ENCODE results near the gene AOAH.

The AOAH gene

DNA sequence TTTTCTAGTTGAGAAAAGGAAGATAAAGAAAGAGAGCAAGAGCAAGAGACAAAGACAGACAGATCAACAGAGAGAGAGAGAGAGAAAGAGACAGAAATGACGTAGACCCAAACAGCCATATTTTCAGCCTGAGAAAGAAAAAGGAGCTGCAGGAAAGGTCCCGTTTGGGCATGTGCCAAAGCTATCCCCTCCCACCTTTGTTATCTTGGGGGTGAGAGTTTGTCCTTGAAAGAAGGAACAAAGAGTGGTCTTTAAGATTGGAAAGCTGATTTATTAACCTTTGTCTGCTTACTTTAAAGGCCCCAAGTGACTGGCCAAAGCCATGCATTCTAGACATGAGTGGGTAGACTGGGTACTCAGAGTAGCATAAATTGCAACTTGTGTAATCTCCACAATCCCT is 98.2 kb downstream of the AOAH start:
- no peak for DNase-seq

DNA sequence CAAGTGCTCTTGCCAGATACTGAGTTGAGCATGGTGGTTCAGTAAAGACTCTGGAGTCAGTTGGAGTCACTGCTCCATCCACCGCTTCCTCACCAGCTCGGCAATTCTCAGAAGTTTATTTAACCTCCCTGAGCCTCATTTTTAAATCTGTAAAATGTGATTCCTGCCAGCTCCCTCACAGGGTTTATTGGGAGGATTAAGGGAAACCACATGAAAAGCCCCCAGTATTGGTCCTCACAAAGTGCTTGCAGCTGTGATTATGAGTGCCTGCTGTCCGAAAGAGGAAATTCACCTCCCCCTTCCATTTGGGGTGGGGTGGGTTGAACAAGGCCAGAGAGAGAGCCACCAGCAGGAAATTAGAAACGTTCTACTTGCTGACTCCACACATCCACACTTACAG is 99.0 kb downstream of the AOAH start:
- no peak for DNase-seq

DNA sequence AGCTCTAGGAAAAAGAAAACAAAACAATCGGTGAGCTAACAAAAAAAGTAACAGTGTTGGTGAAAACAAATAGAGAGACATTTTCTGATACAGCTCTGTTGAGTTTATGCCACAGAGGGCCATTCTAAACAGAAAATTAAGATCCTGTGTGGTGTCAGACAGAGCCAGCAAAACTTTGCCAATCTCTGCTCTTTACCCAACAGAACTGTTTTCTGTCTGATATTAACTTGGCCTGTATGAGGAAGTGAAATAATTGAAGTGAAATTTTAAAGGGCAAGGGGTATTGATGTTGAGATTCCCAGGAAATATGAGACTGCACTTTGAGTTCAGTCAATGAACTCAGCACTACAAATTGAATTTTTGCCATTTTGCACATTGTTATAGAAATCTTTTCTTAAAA is 101.0 kb downstream of the AOAH start:
- DNase-seq: no peak

DNA sequence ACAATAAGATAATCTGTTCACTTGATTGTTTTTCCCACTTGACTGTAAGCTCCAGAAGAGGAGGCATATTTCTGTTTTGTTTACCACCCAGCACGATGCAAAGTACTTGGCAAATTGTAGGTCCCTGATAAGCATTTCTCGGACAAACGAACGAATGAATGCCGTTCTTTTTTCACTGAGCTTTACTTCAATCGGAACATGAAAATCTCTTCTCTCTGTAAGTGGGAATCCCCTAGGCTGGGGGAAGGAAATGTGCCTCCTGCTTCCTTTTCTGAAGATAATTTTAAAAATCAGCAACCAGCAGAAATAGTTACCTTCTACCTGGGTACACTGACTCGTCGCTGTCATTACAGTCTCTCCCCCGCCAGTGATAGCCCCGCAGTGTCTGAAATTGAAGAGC is 102.9 kb downstream of the AOAH start:
- DNase-seq: no peak

DNA sequence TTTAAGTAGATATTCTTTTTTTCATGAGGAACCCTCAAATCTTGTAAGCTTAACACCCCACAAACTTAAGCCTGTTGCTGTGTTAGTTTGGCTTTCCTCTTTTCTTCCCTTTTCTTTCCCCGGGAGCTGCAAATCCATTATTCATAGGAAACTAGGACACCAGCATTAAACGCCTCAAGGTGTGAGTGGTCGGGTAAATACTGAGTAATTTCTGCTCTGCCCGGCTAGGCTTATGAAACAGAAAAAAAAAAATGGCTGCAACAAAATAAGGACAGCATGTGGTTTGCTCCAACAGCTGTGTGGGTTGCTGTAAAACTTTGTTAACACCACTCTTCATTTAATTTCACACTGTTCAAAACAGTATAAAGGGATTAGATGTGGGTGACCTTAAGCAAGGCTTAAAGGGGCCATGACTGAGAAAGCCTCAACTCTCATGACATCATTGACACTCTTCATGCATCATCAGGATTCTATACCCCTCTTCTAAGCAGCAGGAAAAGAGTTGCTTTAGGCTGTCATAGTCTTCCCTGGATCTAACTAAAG is 104.1 kb downstream of the AOAH start:
- DNase-seq: peak; percentile 36

DNA sequence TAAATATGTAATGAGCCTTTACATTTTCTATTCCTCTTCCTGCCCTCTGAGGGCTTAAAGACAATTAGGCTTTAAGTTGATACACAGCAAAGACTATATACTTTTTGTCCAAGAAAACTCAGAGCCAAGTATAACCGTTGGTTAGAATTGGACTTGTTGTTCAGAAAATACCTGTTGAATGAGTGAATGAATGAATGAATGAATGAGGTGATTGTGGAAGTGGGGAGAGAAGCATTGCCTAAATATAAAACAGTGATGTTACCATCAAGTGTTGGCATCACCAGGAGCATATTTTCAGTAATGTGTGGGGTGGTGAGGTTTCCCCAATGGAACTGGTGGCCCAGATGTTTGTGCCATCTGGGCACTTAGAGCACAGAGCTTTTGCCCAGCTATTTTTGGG is 106.9 kb downstream of the AOAH start:
- no peak for DNase-seq

DNA sequence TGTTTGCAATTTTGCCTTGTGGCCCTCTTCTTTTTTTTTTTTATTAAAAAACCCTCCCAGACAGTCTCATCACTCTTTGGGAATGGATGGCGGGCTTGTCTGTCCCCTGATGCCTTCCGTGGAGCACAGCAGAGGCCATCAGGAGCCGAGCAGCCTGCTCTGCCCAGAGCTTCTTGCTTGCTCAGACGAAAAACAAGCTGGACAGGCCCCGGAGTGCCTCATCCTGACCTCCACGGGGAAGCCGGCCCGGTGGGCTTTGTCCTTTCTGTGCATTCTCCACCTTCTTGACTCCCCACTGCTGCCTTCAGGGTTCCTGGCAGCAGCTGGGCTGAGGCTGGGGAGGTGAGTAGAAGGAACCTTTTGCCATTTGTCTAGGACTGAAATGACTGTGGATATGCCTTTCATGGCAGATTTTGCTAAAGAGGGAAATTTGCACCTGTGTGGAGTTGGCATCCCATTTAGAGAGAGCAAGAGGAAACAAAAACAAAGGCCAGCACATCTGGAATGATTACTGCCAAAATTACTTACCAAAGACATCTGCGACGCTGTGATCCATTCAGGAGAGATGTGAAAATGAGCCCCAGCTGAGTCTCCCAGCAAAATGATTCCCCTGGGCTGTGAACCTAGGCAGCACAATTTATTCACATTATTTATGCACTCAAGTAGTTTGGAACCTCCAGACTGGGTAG is 108.3 kb downstream of the AOAH start:
- DNase-seq: no peak

DNA sequence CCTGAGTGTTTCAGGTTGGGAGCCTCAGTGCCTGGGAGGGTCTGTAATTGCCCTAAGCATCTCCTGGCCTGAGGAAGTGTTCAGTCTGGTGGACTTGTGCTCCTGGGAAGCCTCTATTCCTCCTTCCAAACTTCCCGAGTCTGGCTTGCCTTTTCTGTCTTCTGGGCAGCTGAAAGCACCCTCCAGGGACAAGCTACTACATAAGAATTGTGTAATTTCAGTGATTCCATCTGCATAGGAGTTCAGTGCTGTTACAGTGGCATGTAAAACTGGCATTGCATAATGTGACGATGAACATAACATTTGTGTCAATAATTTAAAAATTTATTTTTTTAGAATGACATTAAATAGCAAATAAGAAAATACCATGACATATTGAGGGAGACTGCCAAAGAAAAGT is 109.3 kb downstream of the AOAH start:
- DNase-seq: no peak

DNA sequence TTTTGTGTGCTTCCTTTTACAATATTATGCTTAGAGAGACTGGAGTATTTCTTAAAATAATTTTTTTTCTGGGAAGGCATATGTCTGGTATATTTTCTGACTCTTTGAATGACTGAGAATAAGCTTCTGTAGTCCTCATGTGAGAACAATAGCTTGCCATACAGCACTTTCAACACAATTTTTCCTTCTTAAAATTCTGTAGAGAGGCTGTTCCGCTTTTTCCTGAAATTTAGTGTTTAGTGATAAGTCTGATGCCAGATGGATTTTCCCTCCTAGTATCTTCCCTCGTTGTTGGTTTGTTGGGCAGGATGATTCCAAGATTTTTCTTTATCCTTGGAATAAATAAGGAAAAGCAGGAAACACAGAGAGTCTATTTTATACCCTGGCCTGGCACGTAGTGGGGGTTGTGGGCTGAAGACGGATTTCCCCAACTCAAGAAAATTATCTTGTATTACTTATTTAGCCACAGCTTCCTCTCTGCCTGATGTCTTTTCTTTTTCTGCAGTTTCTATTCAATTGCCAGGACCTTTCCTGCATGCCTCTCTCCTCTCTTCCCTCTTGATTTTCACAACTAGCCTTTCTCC is 111.2 kb downstream of the AOAH start:
- no peak for DNase-seq

DNA sequence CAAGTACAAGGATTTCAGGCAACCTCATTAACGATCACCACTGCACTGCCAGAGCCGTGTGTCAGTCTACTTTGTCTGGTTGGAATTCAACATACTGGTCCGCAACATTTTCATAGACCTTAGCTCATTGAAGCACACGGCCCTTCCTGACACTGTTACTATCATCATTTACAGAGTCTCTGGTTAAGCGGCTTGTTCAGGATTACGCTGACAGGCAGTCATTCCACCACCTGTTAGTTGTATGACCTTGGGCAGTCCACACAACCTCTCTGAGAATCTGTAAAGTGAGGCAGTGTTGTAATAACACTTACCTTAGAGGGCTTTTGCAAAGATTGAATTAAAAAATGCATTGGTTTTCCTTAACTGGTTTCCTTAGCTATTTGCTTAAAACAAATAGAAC is 112.6 kb downstream of the AOAH start:
- DNase-seq: no peak

DNA sequence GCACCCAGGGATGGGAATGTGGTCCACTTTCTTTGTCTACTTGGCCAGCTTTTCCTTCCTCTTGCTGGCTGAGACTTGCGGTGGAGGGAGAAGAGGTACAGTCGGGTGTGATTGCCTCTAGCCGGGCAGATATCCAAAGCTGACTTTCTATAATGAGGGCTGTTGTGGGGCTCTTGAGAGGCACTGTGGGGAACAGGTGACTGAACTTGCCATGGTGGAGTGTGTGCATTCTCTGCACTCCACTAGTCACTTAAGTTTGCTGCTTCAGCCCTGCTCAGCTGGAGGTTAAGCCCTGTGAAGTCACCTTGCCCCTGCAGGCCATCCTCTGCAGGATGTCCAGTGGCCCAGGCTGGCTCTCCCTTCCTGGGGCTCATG is 116.6 kb downstream of the AOAH start:
- peak; percentile 55 for DNase-seq

DNA sequence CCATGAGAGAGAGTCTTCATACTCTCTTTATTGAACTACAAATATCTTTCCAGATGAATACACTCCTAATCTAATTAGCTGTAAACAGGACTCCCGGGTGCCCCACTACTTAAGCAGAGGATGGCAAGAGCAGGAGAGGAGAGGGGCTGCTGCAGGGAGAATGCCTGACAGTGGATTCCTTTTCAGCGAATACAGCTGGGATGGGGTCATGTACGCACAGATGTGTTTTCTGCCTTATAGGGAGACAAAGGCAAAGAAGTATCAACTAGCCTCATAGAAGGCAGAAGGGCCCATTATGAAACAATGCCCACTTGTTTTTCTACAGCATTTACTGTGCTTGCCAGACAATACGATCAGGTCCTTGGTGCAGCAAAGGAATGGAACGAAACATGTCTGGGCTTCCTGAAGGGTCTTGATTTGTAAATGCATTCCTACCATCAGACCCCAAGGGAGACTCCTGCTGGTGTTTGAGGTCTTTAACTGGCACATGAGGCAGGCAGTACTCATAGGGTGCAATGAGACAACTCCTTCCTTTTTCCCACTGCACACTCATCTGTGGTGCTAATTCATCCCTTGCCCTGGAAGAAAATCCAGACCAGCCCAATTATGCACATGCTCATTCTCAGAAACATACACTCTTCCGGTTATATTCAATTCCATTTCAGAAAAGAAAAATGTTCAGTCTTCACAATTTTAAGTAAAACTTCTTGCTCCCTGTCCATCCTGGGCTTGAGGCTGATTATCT is 117.1 kb downstream of the AOAH start:
- no peak for DNase-seq

DNA sequence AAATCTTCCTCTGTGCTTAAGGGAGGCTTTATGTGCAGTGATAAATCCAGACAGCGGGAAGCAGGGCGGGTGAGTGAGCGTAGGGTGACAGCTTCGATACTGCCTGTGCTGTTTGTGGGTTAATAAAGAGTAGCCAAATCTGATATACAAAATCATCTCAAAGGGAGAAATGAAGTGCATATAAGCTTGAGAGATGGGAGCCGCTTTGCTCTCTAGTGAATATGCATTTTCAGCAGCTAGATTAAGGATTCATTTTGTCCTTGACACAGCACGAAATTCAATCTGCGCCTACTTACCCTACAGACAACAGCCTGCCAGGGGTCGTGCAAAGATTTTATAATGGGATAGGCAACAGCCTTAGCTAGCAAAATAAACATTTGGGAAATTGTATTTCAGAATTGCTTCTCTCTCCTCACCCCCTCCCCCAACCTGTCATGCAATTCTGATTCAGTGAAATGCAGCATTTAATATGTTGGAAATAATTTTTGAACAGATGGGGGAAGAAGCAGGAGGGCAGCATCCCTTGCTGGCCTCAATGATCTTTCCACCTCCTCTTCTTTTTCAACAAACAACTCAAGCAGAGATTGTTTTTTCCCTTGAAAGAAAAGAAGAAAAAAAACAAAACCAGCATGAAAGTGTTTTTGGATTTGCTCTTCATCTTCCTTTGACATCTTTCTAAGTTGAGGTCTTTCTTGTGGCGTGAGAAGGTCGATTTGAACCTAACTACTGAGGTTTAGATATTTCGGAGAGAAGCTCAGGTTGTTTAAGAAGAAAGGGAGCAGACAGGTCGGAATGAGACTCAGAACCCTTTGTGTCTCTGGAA is 117.9 kb downstream of the AOAH start:
- no peak for DNase-seq

DNA sequence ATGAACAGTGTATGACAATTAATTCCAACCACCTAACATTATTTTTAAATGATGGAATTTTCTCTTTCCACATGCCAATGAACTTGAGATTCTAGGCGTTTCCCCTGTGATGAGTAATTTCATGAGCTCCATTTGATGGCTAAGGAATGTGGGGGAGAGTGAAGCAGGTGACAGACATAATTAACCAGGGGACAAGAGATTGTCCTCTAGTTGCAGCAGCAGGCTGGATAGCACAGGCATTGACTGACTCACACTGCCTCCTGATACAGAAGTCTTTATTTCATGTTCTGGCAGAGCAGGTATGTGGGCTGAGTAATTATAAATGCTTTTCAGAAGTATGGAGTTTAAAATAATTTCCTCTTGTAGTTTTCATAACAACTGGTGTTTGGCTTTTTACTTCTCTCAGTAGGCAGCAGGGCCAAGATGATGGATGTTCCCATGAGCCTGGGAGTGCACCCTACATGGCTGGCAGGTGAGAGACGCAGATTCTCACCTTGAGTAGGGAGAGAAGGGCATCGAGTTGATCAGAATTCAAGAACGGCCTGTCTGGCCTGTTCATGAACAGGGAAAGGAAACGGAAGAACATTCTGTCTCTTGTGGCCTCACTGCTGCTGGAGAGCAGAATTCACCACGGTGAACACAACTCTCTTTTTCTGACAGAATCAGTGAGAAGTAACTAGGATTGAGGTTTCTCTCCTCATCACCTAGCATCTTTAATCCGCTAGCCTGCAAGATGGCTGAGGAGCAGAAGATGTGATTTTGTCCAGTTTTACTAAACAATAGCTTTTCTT is 118.8 kb downstream of the AOAH start:
- DNase-seq: peak; percentile 42

DNA sequence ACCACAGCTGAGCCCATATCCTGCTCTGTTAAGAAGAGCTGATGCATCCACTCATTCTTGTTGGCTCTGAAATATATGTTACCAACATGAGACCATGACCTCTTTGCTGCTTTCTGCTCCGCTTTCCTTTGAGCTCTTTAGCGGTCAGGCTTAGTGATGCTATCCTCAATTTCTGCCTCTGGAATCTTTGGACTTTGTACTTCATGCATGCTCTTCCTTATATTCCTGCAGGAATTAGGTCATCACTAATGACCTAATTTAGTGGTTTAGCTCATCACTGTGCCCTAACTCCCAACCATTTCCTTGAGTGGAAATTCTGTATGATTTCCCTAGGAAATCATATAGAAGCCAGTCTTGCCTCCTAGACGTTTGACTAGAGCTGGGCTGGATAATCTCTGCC is 119.5 kb downstream of the AOAH start:
- peak; percentile 77 for DNase-seq

DNA sequence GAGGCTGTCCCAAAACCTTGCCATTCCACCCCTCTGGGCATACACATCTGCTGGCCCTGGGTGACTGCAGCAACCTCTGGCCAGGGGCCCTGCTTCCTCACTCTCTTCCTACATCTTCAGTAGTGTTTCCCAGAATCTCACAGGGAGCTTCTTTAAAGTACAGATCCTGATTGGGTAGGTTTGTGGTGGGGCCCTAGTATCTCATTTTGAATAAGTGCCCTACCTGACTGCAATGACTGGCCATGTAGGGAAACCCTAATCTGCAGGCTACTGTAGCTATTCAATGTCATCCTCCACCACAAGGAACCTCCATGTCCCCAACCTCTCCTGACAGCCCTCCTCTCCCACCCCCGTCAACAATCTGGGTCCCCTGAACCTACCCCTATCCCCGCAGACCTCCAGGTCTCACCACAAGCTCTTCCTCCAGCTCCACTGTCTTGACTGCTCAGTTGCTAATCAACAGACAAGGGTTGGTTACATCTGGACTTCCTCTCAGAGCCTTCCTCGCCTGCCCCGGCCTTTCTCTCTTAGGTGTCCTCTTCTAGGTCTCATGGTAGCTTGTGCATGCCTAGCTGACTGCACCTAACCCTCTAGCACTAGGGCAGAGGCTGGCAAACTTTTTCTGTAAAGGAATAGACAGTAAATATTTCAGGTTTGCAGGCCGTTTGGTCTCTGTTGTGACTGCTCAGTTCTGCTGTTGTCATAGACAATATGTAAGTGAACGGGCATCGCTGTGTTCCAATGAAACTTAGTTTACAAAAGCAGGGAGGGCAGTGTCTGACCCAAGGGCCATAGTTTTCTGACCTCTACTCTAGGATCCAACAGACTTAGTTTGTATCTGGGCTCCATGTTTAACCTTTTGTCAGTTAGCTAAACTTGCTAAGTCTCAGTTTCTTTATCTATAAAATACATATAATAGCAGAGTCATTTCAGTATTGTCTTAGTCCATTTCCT is 121.1 kb downstream of the AOAH start:
- no peak for DNase-seq

DNA sequence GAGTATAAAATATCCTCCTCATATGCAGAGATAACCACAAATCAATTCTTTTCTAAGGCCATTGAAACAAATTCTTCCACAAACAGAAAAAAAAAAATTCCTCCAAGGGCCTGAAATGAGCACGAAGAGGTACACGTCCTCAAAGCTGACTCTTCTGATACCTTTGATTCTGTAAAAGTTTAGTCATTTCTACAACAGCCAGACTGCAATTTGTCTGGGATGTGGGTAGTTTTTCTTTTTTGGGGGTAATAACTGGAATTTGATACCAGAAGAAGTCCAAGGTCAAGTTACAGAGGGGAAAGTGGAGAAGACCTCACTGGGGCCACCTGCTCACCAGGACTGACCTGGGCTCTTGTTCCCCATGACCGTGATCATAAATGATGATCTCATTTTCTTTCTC is 121.8 kb downstream of the AOAH start:
- no peak for DNase-seq

DNA sequence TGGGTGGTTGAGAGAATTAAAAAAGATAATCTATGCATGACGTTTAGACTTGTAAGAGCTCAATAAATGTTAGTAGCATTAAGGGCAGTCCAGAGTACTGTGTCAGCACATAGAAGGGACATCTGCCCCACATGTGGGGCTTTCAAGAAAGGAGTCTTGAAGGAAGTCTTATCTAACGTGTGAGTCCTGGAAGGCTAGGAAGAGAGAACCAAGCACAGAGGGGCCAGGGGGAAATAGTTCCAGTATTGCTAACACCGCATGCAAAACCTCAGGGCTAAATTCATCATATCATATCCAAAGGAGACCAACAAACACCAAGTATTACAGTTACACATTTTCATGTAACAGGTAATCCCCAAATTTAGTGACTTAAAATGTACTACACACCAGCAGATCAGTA is 122.7 kb downstream of the AOAH start:
- no peak for DNase-seq

DNA sequence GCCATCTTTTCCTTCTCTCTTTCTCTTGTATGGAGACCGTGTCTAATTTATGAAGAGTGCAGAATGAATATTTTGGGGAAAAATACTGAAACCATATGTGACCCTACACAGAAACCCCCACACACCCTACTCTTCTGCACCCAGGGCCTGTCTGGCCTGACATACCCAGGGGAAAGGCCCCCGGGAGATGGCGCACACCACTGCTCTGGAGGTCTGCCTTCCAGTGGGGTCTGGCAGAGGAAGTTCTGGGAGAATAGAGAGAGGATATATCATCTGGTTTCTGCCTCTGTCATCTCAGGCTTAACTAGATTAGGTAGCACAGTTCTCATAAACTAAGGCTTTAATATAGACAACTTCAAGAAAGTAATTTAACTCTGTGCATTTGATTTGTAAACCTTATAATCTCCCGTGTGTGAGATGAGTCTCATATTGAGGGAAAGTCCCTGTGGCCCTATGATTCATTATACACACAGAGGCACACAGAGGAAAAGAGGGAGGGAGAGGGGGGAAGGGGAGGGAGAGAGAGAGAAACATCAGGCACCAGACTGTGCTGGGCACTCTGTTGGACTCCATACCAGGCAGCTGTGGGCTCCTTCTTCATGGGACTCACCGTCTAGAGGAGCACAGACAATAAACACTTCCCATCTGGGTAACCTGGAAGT is 123.3 kb downstream of the AOAH start:
- peak; percentile 89 for DNase-seq

DNA sequence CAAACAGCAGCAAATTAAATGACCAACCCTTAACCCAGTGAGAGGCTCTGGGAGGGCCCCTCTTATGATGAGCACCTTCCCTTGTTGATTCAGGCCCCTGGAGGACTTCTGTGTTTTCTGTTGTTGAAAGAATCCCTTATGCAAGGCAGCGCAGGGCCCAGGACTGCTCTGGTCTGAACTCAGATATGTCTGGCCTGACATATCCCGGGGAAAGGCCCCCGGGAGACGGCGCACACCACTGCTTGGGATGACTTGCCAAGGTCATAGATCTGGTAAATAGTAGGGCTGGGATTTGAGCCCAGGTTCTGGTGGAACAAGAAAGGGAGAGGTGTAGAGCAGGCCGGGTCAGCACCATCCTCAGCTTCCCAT is 124.0 kb downstream of the AOAH start:
- peak; percentile 45 for DNase-seq

Measured in DMS53 (cell line).